ENCODE results near the gene CARD6.
"Not testable (repeated sequence)": the region's sequence is repeated elsewhere in the genome, so short reads cannot be mapped to it uniquely, and the experiment has no call there.

CARD6 gene, protein sequence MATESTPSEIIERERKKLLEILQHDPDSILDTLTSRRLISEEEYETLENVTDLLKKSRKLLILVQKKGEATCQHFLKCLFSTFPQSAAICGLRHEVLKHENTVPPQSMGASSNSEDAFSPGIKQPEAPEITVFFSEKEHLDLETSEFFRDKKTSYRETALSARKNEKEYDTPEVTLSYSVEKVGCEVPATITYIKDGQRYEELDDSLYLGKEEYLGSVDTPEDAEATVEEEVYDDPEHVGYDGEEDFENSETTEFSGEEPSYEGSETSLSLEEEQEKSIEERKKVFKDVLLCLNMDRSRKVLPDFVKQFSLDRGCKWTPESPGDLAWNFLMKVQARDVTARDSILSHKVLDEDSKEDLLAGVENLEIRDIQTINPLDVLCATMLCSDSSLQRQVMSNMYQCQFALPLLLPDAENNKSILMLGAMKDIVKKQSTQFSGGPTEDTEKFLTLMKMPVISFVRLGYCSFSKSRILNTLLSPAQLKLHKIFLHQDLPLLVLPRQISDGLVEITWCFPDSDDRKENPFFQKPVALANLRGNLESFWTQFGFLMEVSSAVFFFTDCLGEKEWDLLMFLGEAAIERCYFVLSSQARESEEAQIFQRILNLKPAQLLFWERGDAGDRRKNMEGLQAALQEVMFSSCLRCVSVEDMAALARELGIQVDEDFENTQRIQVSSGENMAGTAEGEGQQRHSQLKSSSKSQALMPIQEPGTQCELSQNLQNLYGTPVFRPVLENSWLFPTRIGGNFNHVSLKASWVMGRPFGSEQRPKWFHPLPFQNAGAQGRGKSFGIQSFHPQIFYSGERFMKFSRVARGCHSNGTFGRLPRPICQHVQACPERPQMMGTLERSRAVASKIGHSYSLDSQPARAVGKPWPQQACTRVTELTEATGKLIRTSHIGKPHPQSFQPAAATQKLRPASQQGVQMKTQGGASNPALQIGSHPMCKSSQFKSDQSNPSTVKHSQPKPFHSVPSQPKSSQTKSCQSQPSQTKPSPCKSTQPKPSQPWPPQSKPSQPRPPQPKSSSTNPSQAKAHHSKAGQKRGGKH

DNA sequence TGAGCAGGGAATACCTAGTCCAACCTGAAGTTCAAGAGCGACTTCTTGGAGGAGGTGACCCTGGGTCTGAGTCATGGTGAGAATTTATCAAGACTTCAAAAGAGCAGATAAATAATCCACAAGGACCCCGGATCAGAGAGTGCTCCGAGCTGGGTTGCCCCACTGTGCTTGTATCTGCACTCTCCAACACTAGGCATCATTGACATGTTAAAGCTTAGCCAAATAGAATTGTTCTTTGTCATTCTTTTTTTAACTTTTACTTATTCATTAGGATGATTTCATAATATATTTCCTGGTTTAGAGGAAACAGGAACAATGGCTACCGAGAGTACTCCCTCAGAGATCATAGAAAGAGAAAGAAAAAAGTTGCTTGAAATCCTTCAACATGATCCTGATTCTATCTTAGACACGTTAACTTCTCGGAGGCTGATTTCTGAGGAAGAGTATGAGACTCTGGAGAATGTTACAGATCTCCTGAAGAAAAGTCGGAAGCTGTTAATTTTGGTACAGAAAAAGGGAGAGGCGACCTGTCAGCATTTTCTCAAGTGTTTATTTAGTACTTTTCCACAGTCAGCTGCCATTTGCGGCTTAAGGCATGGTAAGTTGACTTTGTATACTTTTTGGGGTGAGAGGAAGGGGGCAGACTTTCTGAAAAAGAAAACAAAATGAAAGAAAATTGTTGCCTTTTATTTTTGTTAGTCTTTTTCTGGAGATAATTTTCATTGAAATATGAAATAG lies at the start of gene CARD6:
TSS of gene CARD6 (plus strand) at position 300 of the 738 bp plus-strand sequence. CDS start at position 316, 16 bp downstream.
- peak; percentile 54 for DNase-seq

DNA sequence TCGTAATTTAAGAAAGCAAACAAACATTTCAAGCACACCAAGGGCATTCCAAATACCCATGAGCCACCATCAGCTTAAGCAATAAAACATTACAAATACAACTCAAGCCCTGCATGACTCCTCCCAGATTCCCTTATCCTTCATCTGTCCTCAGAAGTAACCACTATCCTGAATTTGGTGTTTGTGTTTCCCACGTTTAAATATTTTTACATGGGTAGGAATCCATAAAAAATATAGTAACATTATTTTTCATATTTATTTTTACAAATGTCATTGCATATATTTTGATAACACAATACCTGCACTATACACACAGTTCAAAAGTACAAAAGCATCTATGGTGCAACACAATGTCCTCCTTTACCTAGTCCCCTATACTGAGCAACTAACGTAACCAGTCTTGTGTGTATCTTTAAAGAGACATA lies 49.4 kb upstream of the CARD6 start:
- no peak for DNase-seq

DNA sequence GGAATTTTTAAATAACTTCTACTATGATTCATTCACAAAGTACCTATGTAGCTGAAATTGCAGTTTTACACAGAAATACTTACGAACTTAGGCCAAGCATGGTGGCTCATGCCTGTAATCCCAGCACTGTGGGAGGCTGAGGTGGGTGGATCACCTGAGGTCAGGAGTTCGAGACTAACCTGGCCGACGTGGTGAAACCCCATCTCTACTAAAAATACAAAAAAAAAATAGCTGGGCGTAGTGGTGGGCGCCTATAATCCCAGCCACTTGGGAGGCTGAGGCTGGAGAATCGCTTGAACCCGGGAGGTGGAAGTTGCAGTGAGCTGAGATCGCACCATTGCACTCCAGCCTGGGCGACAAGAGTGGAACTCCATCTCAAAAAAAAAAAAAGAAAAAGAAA lies 48.5 kb upstream of the CARD6 start:
- DNase-seq: not testable (repeated sequence)

DNA sequence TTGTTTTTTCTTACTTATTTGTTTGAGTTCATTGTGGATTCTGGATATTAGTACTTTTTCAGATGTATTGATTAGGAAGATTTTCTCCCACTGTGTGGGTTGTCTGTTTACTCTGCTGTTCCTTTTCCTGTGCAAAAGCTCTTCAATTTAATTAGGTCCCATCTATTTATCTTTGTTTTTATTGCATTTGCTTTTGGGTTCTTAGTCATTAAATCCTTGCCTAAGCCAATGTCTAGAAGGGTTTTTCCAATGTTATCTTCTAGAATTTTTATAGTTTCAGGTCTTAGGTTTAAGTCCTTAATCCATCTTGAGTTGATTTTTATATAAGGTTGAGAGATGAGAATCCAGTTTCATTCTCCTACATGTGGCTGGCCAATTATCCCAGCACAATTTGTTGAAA lies 46.8 kb upstream of the CARD6 start:
- not testable (repeated sequence) for DNase-seq

DNA sequence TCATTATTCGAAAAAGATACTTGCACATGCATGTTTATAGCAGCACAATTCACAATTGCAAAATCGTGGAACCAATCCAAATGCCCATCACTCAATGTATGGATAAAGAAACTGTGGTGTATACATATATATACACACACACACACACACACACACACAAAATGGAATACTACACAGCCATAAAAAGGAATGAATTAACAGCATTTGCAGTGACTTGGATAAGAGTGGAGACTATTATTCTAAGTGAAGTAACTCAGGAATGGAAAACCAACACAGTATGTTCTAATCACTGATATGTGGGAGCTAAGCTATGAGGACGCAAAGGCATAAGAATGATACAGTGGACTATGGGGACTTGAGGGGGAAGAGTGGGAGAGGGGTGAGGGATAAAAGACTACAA lies 46.3 kb upstream of the CARD6 start:
- not testable (repeated sequence) for DNase-seq

DNA sequence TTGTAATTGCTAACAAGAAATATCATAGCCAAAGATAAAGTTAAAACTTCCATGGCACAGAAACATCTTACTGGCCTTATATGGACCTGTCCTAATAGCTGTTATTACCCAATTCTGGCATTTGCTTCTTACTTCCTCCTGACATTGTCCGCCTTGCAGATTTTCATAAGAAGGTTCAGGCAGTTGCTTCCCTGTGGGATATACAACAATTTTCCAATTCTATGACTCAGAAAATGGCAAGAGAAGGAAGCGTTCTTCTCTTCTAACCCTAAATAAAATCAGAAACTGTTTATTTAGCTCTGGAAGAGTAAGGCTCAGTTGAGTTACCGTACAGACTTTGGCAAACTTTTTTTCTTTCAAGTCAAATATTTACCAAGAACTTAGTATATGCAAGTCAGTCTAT lies 44.7 kb upstream of the CARD6 start:
- no peak for DNase-seq

DNA sequence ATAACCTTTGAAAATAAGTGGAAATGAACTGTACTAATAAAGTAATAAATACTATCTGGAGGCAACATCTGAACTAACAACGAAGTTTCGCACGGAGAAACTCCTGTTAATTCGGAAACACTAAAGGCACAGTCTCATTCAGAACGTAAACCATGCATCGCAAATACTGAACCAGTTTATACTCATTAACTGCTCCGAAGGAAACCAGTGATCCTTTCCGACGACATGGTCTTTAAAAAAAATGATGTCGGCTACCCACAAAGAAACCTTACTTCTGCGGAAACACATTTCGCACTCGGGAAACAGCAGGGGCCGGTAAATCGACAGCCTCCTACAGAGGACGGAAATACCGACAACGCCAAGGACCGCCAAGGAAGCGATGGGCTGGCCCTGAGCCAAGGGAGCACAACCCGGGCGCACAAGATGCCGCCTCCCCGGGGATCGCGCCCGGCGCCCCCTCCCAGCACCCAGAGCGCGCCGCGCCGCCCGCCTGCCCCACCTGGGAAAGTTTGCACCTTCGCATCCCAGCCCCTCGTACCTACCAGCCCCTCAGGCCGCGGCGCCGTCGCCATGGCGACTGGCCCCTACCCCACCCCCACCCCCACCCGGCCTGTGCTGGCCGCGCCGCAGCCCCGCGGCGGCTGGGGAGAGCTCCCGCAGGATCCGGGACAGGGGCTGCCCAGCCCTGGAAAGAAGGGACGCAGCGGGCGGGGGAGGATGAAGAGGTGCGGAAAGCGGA lies 43.7 kb upstream of the CARD6 start:
- DNase-seq: peak; percentile 67

DNA sequence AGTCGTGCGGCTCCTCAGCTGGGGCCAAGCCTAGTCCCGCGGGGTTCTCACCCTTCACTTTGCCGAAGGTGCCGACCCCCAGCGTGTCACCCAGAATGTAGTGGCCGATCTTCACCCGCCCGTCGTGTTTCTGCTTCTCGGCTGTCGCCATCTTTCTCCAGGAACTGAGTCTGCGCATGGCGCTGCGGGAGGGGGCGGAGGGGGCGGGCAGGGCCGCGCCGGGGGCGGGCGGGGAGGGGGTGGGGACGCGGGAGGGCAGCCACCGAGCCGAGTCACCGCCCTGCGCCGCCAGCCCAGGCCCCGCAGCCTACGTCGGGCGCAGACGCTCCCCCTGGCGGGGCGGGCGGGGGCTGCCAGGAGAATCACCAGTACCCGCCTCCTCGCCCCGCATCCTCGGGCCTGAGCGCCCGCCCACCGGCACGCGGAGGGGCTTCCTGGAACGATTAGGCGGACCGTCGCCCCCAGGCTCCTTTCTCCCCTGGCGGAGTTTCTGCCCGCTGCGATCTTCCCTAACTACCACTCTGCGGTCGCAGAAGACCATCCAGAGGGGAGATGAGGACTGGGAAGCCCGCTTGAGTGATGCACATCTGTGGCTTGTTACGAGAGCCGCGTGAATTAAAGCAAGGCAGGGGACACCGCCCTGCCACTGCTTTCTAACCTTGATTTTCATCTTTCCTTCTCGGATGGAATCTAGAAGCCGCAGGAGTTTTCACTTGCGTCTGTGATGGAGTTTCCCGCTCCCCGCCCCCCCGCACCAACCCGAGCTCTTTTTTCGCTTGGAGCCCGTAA lies 43.0 kb upstream of the CARD6 start, which contains the start of gene PRKAA1:
TSS of gene PRKAA1 (minus strand) at position 363 of the 789 bp plus-strand sequence. CDS start at position 178, 185 bp downstream.
- peak; percentile 93 for DNase-seq

DNA sequence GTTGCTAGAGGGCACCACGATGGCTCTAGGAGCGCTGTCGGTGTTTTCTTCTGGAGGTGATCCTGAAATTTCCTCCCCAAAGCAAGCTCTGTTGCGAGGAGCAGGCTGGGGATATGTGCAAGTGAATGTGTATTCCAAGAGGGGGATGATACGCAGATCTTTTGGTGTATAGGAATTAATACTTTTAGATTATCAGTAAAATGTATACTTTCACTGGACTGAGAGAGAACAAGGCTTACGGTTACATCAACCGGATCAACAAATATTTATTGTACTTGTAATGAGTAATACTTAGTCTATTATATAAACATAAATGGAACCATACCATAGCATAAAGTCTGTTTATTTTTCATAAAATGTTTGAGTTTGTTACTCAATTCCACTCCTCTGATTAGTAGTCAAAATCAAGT lies 42.4 kb upstream of the CARD6 start:
- no peak for DNase-seq

DNA sequence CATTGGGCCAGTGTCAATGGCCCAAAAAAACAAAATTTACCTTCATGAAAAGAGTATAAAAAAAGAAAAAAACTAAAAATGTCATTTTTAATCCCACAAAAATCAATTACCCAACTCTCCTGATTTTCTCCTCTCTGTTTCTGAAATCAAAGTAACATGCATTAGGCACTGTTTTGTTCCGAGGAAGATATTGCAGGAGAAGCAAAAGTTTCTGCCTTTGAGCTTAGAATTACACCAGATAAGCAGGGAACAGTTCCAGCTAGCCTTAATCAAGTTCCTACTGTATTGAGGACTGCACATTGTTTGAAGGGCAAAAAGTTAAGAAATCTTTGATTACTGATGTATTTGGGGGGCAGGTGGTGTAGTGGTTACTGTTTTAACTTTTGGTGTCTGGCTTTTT lies 41.9 kb upstream of the CARD6 start:
- no peak for DNase-seq

DNA sequence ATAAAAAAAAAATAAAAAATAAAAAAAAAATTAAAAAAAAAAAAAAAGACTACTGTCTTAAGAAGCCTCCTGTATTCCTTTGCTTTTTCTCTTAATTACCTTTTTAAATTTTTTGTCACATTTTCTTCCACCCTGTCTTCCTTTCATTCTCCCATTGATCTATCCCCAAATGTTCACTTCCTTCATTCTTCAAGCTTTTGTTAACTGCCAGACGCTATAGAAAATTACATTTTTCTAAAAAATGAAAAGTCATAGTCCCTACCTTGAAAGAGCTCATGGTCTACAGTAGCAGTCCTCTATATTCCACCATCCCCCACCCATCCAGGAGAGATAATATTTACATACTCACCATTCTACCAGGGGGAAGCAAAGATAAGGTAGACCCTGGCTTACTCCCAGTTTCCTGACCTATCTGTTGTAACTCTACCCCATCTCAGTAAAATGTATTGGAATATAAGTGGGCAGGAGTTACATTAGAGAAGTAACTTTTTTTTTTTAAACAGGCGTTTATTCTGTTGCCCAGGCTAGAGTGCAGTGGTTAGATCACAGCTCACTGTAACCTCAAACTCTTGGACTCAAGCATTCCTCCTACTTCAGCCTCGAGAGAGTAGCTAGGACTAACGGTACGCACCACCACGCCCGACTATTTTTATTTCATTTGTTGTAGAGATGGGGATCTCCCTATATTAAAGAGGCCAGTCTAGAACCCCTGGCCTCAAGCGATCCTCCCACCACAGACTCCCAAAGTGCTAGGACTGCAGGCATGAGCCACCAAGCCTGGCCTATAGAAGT lies 39.2 kb upstream of the CARD6 start:
- no peak for DNase-seq

DNA sequence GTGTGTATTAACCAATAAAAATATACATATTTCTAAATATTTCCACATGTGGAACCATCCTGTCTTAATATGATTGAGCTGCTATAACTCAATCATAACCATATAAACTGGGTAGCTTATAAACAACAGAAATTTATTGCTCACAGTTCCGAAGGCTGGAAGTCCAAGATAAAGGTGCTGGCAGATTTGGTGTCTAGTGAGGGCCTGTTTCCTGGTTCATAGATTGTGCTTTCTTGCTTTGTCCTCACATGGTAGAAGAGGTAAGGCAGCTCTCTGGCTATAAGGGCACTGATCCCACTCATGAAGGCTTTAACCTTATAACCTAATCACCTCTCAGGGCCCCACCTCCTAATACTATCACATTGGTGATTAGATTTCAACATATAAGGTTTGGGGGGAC lies 29.0 kb upstream of the CARD6 start:
- no peak for DNase-seq

DNA sequence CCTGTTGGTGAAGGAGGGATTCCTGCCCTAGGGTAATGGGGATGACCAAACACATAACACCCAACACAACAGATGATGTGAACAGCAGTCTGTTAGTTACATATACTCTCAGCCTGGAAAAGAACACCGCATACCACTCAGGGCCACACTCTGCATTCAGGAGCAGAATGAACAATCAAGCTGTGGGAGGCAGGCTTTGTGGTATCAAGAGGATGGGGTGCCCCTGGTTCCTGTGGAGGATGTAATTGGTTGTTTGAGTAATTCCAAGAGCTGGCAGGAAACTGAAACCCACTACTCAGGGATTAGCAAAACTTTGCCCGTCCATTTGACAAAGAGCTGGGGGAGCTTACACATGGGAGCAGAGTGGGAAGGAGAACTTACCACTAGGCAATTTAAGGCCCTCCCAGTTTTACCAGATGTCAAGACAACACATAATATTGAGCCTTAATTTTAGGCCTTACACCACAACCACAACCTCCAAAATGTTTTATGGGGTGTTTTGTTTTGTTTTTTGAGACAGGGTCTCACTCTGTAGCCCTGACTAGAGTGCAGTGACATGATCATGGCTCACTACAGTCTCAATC lies 27.4 kb upstream of the CARD6 start:
- DNase-seq: no peak

DNA sequence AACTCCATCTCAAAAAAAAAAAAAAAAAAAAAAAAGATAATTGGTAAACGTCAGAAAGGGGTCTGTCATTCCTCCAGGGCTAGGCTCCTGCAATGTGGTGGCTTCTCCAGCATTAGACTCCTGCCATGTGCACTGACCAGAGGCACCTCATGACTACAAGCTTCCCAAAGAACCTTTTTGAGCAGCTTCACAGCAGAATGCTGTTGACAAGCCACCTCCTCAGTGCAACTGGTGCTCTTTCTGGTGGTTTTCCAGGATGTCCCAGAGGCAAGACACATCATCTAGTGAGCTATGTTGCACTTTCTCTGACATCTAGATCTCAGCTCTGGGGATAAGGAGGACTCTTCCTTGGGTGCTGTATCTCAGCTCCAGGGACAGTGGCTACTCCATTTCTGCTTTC lies 17.7 kb upstream of the CARD6 start:
- DNase-seq: no peak

DNA sequence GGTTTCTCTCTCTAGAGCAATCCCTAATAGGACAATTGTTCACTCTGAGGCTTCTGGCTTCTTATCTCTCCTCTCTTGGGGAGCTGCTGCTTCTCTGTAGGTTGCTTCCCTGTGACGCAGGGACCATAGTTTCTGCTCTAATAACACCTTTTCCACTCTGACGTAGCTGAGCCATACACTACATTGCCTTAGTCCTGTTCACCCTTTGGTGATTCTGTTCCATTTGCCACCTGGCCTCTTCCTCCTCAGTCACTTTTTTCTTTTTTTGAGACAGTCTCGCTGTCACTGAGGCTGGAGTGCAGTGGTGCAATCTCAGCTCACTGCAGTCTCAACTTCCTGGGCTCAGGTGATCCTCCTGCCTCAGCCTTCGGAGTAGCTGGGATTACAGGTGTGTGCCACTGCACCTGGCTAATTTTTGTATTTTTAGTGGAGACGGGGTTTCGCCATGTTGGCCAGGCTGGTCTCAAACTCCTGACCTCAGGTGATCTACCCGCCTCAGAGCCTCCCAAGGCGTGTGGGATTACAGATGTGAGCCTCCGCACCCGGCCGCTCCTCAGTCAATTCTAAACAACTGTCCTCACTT lies 15.6 kb upstream of the CARD6 start:
- not testable (repeated sequence) for DNase-seq

DNA sequence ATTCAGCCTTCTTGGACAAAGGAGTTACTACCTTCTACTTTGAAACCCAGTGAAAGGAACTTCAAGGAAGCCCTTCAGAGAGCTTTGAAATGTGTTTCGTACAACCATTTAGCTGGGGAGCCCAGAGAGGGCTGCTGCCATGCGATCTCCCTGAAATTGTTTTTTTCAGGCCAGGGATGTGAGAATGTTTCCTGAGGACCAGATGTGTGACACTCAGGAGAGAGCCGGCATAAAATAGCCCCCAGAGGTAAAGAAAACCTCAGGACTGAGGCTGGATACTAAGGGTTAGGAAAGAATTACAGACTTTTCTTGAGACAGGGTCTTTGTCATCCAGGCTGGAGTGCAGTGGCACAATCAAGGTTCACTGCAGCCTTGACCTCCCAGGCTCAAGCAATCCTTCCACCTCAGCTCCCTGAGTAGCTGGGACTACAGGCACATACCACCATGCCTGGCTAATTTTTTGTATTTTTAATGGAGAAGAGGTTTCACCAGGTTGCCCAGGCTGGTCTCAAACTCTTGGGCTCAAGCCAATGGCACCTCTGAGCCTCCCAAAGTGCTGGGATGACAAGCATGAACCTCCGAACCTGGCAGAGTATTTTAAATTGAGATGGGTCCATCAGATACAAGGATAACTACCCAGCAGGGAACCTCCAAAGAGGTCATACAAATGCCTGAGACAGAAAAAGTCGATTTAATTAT lies 14.5 kb upstream of the CARD6 start:
- DNase-seq: no peak

DNA sequence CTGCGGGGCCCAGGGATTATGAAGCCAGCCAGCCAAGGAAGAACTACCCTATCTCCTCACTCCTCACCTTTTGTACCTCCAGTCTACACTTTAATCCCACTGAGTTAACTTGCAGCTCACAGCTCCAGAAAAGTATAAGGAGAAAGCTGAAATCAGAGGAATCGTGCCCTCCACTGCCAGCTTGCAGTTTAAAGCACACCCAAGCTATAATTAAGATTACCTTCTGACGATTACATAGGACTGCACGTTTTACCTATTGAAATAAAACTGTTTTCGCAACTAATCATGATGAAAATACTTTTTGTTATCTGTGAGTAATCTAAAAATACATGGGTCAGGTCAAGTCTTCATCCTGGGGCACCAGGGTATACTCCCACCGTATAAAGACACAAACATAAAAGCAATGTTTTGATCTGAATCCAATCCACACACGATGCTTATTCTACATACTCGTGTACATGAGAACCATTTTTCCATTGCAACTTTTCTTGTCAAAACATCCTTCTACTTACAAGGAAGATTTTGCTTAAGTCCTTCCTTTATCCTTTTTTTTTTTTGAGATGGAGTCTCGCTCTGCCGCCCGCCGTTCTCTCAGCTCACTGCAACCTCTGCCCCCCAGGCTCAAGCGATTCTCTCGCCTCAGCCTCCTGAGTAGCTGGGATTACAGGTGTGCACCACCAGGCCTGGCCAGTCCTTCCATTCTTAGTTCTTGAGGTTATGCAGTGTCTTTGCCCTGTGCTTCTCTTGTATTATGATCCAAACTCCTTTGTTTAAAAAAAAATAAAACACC lies 13.8 kb upstream of the CARD6 start:
- no peak for DNase-seq
